Fibroblast of lung (primary cell): ENCODE data around the gene SRPK2.

ENCODE experiments used
- CTCF ChIP-seq, 2 donors: IDR thresholded peaks in 1 of 2; conservative IDR thresholded peaks in 1 of 2; 1 replicate in 1 of 2; 2 replicates in 1 of 2; pipeline ENCODE4 v1.5.1; 2011 to 2012; ENCODE audit warnings: low read length in 2 of 2, control low read depth in 1 of 2, inconsistent platforms in 1 of 2, low read depth in 1 of 2, mild to moderate bottlenecking in 1 of 2
- EZH2 ChIP-seq: IDR thresholded peaks from 2 replicates; pipeline ENCODE4 v1.5.1; 2012; ENCODE audit warnings: low read length, control low read depth, mild to moderate bottlenecking; ENCODE audit errors: missing control alignments

DNA sequence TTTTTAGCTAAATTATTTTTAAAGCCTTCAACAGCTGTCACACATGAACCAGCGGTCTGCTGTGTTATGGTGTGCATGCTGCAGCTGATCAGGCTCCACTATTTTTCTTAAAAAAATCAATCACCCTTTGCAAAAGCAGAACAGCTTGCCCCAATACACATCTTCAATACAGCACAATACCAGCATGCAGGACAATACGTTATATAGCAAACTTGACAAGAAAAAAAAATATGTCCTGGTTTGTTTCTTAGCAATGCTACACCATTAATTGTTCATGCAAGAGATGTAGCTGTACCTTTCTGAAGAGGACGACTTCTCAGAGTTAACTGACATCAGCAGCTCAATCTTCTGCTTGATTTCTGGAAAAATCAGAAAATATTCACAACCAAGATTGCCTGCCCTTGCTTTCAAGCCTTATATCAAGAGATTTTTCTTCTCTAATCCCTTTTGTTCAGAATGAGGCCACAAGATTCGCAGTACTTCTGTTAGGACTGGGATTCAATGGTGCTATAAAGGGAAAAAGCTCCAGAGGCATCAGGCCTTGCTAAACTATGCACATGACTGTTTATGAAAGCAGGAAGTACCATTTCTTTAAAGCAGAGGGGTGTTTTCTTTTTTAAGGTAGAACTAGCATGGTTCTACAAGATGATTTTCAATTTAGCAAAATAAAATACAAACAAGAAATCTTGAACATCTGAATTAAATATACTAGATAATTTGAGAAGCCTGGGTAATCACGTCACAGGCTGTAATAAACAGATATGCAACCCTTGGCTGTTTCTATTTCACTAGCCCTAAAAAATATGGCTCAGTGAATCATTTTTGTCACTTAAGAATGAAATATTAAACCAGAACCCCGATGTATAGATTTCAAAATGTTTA is 120.0 kb downstream of the SRPK2 start:
- no peak for TF ChIP-seq CTCF (conservative IDR thresholded peaks at IDR 0.05 in 1 of 2, IDR thresholded peaks at IDR 0.05 in 1 of 2; ENCODE audit: low read depth in 1 of 2, low read length in 2 of 2)
- no peak for TF ChIP-seq EZH2
